ENCODE data around the gene TRPM3. TPM values are rescaled to one million over a fixed set of nuclear protein-coding genes. Genes with fewer than 3 reads are reported as not detected.

The TRPM3 gene
- total and polyA plus RNA-seq, 9 of the 15 experiments (the other 6 are each of a cell fraction or from before 2014, with no cell fraction given), result 0.04 TPM; not detected in 8

DNA sequence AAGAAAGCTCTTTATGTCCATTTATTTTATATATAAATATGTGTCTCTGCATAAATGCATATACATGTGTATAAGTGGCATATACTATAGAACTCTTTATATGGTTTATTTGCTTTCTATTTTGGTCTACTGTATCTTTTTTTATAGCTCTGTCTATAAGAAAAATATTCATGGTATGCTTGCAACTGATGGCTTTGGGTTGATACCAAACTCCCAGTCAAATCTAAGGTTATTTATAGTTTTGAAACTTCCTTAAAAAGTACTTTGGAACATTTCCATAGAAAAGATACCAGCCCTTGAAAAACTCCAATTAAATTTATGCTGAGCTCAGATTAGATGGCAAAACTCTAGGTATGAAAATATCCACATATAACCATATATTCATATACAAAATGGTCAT, 587.0 kb downstream of the TRPM3 start:
- H3K9me3 ChIP-seq (replicated peaks; ENCODE audit: control insufficient read depth, insufficient read depth, low read depth, low read length), result no peaks in the 10 kb centered on the region
- no peak for FAIRE-seq
- H3K9me1 ChIP-seq (ENCODE audit: control insufficient read depth, insufficient read depth, low read length), result no peaks in the 10 kb centered on the region
- intact Hi-C loops (cut with micrococcal nuclease), result no loop called here
- peaks cover 0 to 18% of the 10 kb centered on the region in 2 experiments; a peak in 3 of 5 replicates for H3K27me3 ChIP-seq (ENCODE audit: control insufficient read depth in 2 of 2, insufficient read depth in 2 of 2, low read length in 2 of 2)
- BruUV-seq (replicated peaks), result no TSS peak
- H2AFZ ChIP-seq (ENCODE audit: low read depth, low read length), result no peak overlapping the region
- TF ChIP-seq ARID1B (IDR thresholded peaks at IDR 0.05), result no peak
- H3K36me3 ChIP-seq (ENCODE audit: control insufficient read depth, insufficient read depth, low read length), result no peaks in the 10 kb centered on the region
- no peak overlapping the region for H3K27ac ChIP-seq (ENCODE audit: extremely low read depth, low read depth, low read length)
- no peaks in the 10 kb centered on the region for H3K79me2 ChIP-seq (ENCODE audit: control insufficient read depth, insufficient read depth, low read length)
- in situ Hi-C loops (cut with MboI), result no loop called here
- H3K4me2 ChIP-seq (ENCODE audit: insufficient read depth, low read length), result no peak overlapping the region
- H3K4me1 ChIP-seq (replicated peaks in 1 of 2; ENCODE audit: control insufficient read depth in 2 of 2, insufficient read depth in 2 of 2, low read length in 2 of 2), result peaks cover 0 to 4% of the 10 kb centered on the region in 2 experiments; a peak in 2 of 5 replicates
- POLR2A ChIA-PET, result no interaction called here
- no peak for DNase-seq (ENCODE audit: extremely low read depth in 1 of 4, low spot score in 3 of 4)
- H4K20me1 ChIP-seq (replicated peaks; ENCODE audit: control insufficient read depth, insufficient read depth, low read length), result no peaks in the 10 kb centered on the region
- ATAC-seq, result no peak
- H3K9ac ChIP-seq (ENCODE audit: insufficient read depth in 1 of 2, low read depth in 2 of 2, low read length in 2 of 2), result no peak overlapping the region
- no peak overlapping the region for H3K4me3 ChIP-seq
- CTCF ChIA-PET (ENCODE audit: low intra/inter-chr PET ratio), result no interaction called here

GRCh38 chr9:70534061-70534460, 587.4 kb downstream of the TRPM3 start:
- CTCF ChIA-PET (ENCODE audit: low intra/inter-chr PET ratio), result no interaction called here

More at GRCh38 chr9:70534061-70534460, 587.4 kb downstream of the TRPM3 start:
- POLR2A ChIA-PET, result no interaction called here
- H3K27me3 ChIP-seq (ENCODE audit: control insufficient read depth in 2 of 2, insufficient read depth in 2 of 2, low read length in 2 of 2), result peaks cover 0 to 18% of the 10 kb centered on the region in 2 experiments; a peak in 3 of 5 replicates
- intact Hi-C loops (cut with micrococcal nuclease), result no loop called here
- no peak overlapping the region for H3K4me3 ChIP-seq
- H3K9me1 ChIP-seq (ENCODE audit: control insufficient read depth, insufficient read depth, low read length), result no peaks in the 10 kb centered on the region
- BruUV-seq (replicated peaks), result no TSS peak
- ATAC-seq (no peak), FAIRE-seq (no peak), DNase-seq (ENCODE audit: extremely low read depth in 1 of 4, low spot score in 3 of 4) (no peak)
- no peaks in the 10 kb centered on the region for H3K36me3 ChIP-seq (ENCODE audit: control insufficient read depth, insufficient read depth, low read length)
- no peak overlapping the region for H3K9ac ChIP-seq (ENCODE audit: insufficient read depth in 1 of 2, low read depth in 2 of 2, low read length in 2 of 2)
- no peak overlapping the region for H3K27ac ChIP-seq (ENCODE audit: extremely low read depth, low read depth, low read length)
- H4K20me1 ChIP-seq (replicated peaks; ENCODE audit: control insufficient read depth, insufficient read depth, low read length), result no peaks in the 10 kb centered on the region
- H3K9me3 ChIP-seq (replicated peaks; ENCODE audit: control insufficient read depth, insufficient read depth, low read depth, low read length), result no peaks in the 10 kb centered on the region
- TF ChIP-seq, protein P1, sequence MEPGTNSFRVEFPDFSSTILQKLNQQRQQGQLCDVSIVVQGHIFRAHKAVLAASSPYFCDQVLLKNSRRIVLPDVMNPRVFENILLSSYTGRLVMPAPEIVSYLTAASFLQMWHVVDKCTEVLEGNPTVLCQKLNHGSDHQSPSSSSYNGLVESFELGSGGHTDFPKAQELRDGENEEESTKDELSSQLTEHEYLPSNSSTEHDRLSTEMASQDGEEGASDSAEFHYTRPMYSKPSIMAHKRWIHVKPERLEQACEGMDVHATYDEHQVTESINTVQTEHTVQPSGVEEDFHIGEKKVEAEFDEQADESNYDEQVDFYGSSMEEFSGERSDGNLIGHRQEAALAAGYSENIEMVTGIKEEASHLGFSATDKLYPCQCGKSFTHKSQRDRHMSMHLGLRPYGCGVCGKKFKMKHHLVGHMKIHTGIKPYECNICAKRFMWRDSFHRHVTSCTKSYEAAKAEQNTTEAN (CRISPR knock-in tag; IDR thresholded peaks at IDR 0.05), result no peak
- TF ChIP-seq, protein P2, sequence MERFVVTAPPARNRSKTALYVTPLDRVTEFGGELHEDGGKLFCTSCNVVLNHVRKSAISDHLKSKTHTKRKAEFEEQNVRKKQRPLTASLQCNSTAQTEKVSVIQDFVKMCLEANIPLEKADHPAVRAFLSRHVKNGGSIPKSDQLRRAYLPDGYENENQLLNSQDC (CRISPR knock-in tag; IDR thresholded peaks at IDR 0.05), result no peak
- TF ChIP-seq GABPA (tag; conservative IDR thresholded peaks at IDR 0.05; ENCODE audit: low read depth), result no peak
- no peak for TF ChIP-seq TFAP4 (CRISPR knock-in tag; IDR thresholded peaks at IDR 0.05; ENCODE audit: borderline replicate concordance)
- TF ChIP-seq HCFC1 (IDR thresholded peaks at IDR 0.05; ENCODE audit: low read depth, low read length), result no peak
- TF ChIP-seq SMAD2 (IDR thresholded peaks at IDR 0.05; ENCODE audit: low read depth, low read length), result no peak
- TF ChIP-seq FOXJ3 (CRISPR knock-in tag; IDR thresholded peaks at IDR 0.05), result no peak
- no peak for TF ChIP-seq SAFB (IDR thresholded peaks at IDR 0.05; ENCODE audit: borderline replicate concordance, low read depth, low read length)
- no peak overlapping the region for H2AFZ ChIP-seq (ENCODE audit: low read depth, low read length)
- 22% methylated on average over 4 of the region's 4 CpGs for WGBS (ENCODE audit: insufficient coverage, low coverage, missing lambda C conversion rate)
- no peaks in the 10 kb centered on the region for H3K79me2 ChIP-seq (ENCODE audit: control insufficient read depth, insufficient read depth, low read length)
- H3K4me2 ChIP-seq (ENCODE audit: insufficient read depth, low read length), result no peak overlapping the region
- in situ Hi-C loops (cut with MboI), result no loop called here
- H3K4me1 ChIP-seq (replicated peaks in 1 of 2; ENCODE audit: control insufficient read depth in 2 of 2, insufficient read depth in 2 of 2, low read length in 2 of 2), result peaks cover 0 to 4% of the 10 kb centered on the region in 2 experiments; a peak in 2 of 5 replicates

Data from K562 (cell line).